ENCODE measurements around the gene FGB.
A peak's percentile ranks its signal among the peaks of the same experiment; 100 is the strongest.
"Not testable (repeated sequence)": the region's sequence is repeated elsewhere in the genome, so short reads cannot be mapped to it uniquely, and the experiment has no call there.

FGB gene

DNA sequence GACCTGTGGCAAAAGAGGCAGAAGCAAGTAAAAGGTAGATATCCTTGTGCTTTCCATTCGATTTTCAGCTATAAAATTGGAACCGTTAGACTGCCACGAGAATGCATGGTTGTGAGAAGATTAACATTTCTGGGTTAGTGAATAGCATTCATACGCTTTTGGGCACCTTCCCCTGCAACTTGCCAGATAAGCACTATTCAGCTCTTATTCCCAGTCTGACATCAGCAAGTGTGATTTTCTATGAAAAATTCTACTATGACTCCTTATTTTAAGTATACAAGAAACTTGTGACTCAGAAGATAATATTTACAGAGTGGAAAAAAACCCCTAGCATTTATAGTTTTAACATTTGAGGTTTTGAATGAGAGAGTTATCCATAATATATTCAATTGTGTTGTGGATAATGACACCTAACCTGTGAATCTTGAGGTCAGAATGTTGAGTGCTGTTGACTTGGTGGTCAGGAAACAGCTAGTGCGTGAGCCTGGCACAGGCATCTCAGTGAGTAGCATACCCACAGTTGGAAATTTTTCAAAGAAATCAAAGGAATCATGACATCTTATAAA, 3.9 kb downstream of the FGB start:
- peak; percentile 18 for DNase-seq (ENCODE audit: low read depth)

DNA sequence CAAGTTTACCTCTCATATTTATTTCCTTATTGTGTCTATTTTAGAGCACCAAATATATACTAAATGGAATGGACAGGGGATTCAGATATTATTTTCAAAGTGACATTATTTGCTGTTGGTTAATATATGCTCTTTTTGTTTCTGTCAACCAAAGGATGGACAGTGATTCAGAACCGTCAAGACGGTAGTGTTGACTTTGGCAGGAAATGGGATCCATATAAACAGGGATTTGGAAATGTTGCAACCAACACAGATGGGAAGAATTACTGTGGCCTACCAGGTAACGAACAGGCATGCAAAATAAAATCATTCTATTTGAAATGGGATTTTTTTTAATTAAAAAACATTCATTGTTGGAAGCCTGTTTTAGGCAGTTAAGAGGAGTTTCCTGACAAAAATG, 6.2 kb downstream of the FGB start:
- DNase-seq (ENCODE audit: low read depth), result no peak

DNA sequence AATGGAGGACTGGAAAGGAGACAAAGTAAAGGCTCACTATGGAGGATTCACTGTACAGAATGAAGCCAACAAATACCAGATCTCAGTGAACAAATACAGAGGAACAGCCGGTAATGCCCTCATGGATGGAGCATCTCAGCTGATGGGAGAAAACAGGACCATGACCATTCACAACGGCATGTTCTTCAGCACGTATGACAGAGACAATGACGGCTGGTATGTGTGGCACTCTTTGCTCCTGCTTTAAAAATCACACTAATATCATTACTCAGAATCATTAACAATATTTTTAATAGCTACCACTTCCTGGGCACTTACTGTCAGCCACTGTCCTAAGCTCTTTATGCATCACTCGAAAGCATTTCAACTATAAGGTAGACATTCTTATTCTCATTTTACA, 6.8 kb downstream of the FGB start:
- no peak for DNase-seq (ENCODE audit: low read depth)

DNA sequence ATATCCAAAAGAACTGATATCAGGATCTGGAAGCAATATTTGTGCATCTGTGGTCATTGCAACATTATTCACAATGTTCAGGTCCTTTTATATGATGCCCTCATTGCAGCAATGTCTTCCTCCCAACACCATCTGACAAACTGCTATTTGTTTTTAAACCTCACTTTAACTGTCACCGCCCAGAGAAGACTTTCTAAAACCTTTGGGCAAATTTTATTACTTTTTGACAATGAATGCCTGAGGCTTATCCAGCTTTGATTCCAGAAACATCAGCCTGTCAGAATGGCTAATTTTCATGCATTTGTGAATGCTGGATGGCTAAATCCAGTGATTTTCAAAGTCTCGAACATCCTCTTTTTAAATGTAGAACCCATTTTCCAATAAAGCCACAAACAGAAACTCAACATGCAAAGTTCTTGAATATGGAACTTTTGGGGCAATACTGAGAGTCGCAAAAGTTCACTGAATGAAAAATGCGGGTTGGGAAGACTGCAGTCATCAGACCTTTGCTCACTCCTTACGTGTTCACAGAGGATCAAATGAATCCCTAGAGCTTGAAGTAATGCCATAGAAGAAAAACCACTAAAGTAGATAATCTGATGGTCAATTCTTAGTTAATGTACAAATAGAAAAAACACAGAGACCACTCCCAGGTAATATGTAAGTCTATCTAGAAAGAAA, 10.5 kb downstream of the FGB start:
- no peak for DNase-seq (ENCODE audit: low read depth)

DNA sequence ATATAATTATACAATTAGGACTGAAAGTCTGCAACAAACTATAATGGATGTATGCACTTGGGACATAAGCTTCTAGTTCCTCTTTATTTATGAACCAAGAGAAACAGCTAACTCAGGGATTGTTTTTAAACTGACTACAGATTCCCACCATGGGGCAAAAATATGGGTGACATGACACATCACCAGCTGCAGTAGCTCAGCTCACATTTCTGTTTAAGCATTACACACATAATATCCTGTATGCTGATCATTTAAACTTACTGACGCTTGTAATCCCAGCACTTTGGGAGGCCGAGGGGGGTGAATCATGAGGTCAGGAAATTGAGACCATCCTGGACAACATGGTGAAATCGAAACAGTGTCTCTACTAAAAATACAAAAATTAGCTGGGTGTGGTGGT, 11.5 kb downstream of the FGB start:
- no peak for DNase-seq (ENCODE audit: low read depth)

GRCh38 chr4:154577324-154577723, 14.5 kb downstream of the FGB start:
- DNase-seq (ENCODE audit: low read depth), result no peak

- no peak for DNase-seq (ENCODE audit: low read depth)
These were observed 16.1 kb downstream of the FGB start for GRCh38 chr4:154578919-154579318.

- no peak for DNase-seq (ENCODE audit: low read depth)
These were observed 17.1 kb downstream of the FGB start for GRCh38 chr4:154579927-154580326.

DNA sequence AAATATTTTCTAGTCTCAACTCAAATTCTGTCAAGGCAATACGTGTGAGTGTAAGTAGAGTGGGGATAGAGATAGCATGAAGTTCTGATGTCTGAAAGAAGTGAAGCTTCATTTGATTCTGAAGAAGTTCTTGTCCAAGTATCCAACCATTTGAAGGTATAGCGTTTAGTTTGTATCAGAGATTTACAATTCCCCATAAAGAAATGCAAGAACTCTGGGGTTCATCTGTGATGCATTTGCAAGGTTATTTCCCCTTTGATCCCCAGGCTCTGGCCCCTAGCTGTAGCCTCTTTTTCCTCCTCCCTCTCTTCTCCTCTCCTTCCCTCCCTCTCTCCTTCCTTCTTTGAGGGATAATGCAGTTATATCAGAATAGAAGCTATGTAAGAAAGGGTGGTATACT, 19.9 kb downstream of the FGB start:
- no peak for DNase-seq (ENCODE audit: low read depth)

DNA sequence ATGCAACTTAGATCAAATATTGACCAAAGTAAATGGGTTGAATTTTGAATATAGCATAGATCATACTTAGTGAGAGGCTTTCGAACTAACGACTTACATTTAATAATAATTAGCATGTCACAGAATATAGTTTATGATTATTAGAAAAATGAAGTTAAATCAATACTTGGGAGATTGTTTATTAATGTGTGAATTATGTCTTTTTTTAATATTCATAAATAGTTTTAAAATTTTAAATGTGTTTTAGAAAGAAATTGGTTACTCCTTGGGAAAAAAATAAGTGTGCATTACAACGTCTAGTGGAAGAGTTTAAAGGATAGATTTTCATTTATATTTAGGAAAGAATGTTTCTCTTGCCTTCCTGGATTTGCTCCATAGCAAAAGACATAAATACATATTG, 20.4 kb downstream of the FGB start:
- no peak for DNase-seq (ENCODE audit: low read depth)

GRCh38 chr4:154583677-154584076, 20.9 kb downstream of the FGB start:
- DNase-seq (ENCODE audit: low read depth), result no peak

- no peak for DNase-seq (ENCODE audit: low read depth)
These were observed 21.4 kb downstream of the FGB start for GRCh38 chr4:154584259-154584658.

DNA sequence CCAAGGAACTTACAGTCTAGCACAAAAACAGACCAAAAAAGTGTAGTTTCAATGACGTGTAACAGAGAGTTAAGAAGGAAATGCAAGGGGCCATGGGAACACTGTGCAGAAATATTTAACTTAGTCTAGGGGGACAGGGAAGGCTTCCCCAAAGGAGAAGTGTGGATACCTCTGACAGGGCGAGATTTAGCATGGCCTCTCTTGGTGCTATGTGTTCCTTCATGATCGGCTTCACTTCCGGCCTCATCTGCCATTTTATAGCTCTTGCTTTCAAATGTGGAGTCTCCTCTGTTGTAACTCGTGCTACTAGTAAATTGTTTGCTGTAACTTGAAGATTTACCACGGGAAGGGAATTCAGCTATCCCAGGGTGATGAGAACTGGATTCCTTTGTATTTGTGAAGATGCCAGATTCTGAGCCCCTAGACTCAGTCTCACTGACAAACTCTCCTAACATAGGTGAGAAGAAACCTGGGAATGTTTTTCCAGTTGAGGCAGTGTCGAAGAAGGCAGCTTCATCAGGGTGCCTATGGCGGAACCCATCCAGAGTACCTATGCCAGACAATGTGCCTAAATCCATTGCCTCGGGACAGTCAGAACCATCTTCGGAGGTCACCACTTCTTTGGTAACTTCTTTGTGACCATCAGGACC, 22.7 kb downstream of the FGB start:
- no peak for DNase-seq (ENCODE audit: low read depth)

GRCh38 chr4:154586296-154587033, 23.7 kb downstream of the FGB start:
- no peak for DNase-seq (ENCODE audit: low read depth)

GRCh38 chr4:154588198-154588597, 25.4 kb downstream of the FGB start:
- no peak for DNase-seq (ENCODE audit: low read depth)

DNA sequence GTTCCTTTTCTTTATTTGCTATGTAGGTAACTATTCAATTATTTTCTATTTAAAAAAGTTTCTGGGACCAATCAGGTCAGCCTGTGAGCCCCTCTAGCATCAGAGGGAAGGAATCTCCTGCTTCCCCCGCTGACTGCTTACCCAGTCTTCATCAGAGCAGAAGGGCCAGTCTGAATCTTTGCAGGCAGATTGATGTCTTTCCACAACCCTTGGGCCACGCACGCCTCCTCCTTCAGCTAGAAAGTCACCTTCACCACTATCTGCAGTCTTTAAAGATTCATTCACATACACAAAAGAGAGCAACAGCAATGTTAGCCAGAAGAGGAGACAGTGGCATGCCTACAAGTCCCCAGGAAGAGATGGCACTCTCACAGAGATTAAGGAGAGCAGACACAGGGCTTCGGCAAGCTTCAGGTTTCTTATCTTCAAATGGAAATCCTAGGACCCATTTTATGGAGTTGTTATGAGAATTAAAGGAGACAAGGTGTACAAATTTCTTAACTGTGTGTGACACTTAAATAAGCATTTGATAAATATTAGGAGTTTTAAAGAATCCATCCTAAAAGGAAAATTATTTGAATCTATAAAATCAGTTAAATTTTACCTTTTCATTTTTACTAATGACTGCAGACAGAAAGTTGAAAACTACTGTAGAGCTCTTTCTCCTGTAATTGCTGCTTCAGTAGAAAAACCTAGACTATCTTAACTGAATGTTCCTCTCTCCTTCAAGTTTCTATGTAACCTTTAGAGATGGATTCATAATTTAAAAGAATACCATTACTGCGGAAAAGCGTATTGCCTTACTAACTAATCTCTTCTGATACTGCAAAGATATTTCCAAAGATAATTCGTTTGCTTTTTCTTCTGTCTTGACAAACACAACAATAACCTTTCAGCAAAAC, 26.7 kb downstream of the FGB start:
- DNase-seq (ENCODE audit: low read depth), result no peak

DNA sequence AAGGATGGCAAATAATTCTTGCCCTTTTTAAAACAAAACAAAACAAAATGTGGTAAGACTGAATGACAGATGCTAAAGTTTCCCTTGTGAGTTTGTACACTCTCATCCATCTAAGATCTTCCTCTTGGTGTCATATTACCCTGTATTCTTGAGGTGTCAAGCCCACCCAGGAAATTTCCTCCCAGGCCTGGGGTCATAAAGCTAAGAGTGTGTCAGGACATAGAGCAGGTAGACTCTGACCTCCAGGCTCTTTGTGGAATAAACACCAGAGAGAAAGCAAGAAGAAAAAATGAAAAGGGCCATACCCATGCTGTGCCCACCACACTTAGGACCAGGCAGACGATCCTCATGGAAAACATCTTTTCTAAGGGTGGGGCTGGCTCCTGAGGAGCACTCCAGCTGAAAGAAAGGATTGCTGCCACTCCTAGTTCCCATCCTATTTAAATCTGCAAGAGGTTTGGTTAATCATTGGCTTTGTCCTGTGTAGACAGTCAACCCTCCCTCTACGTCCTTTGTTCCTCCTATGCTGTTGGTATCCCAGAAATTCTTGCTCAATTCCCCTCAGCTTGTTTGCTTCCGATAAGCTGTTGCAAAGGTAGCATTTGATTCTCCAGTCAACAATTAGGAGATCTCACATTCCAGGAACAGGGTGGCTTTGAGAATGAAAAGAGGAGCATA, 27.7 kb downstream of the FGB start, which contains the start of gene FGA:
FGA (minus strand) TSS at position 414 of the 678 bp plus-strand sequence; CDS start at position 359, 55 bp downstream.
- DNase-seq (ENCODE audit: low read depth), result no peak

- DNase-seq (ENCODE audit: low read depth), result no peak
These were observed 29.1 kb downstream of the FGB start for GRCh38 chr4:154591890-154592289.

GRCh38 chr4:154593868-154594267, 31.1 kb downstream of the FGB start:
- DNase-seq (ENCODE audit: low read depth), result no peak

GRCh38 chr4:154594343-154594742, 31.5 kb downstream of the FGB start:
- not testable (repeated sequence) for DNase-seq (ENCODE audit: low read depth)

GRCh38 chr4:154595807-154596206, 33.0 kb downstream of the FGB start:
- DNase-seq (ENCODE audit: low read depth), result no peak
